DND-41 (cell line): ENCODE results near the gene TMEM63C.

Source experiments
- ATAC-seq: fragments of 200-7000 bp; cut with Tn5 transposase; 3 replicates; pipeline ENCODE4 v1.9.1; 2021; ENCODE audit warnings: low read depth; ENCODE audit not compliant: insufficient read depth
- DNase-seq: peaks from one replicate; pipeline ENCODE4 v3.0.0-alpha.2; 2020
- H2AFZ ChIP-seq: 2 replicates; pipeline ENCODE4 v1.6.0; 2012; ENCODE audit warnings: low read depth, low read length
- H3K27ac ChIP-seq: 2 replicates; pipeline ENCODE4 v1.5.1; 2012; ENCODE audit warnings: low read length, inconsistent platforms
- H3K27me3 ChIP-seq: fragments of 200-600 bp; sonication (generic); 2 replicates; pipeline ENCODE4 v1.6.0; 2012; ENCODE audit warnings: low read length, mild to moderate bottlenecking, inconsistent platforms; ENCODE audit not compliant: insufficient read depth, poor library complexity
- H3K36me3 ChIP-seq: 2 replicates; pipeline ENCODE4 v1.5.1; 2012; ENCODE audit warnings: low read length, inconsistent platforms; ENCODE audit not compliant: insufficient read depth
- H3K4me1 ChIP-seq: 2 replicates; pipeline ENCODE4 v1.5.1; 2012; ENCODE audit warnings: mild to moderate bottlenecking, low read length; ENCODE audit not compliant: insufficient read depth
- H3K4me2 ChIP-seq: 2 replicates; pipeline ENCODE4 v1.6.0; 2012; ENCODE audit warnings: mild to moderate bottlenecking, moderate library complexity, low read length, inconsistent platforms; ENCODE audit not compliant: insufficient read depth
- H3K4me3 ChIP-seq, 2 experiments: fragments of 200-600 bp in 1 of 2; shearing (Covaris generic) in 1 of 2; 2 replicates each; pipeline ENCODE4 v1.5.1; 2012 to 2016; ENCODE audit warnings: inconsistent platforms in 2 of 2, low read length in 2 of 2, mild to moderate bottlenecking in 2 of 2, low read depth in 1 of 2, moderate library complexity in 1 of 2
- H3K79me2 ChIP-seq: 2 replicates; pipeline ENCODE4 v1.6.0; 2012; ENCODE audit warnings: low read length, inconsistent platforms; ENCODE audit not compliant: insufficient read depth
- H3K9ac ChIP-seq: 2 replicates; pipeline ENCODE4 v1.6.0; 2012; ENCODE audit warnings: low read depth, mild to moderate bottlenecking, inconsistent platforms, low read length, moderate library complexity
- H3K9me3 ChIP-seq: 2 replicates; pipeline ENCODE4 v1.5.1; 2012; ENCODE audit warnings: low read length, moderate library complexity, mild to moderate bottlenecking, inconsistent platforms; ENCODE audit not compliant: insufficient read depth, severe bottlenecking
- H4K20me1 ChIP-seq: 2 replicates; pipeline ENCODE4 v1.6.0; 2012; ENCODE audit warnings: low read length; ENCODE audit not compliant: insufficient read depth
- EZH2 ChIP-seq: IDR thresholded peaks from 3 replicates; pipeline ENCODE4 v1.6.1; 2012; ENCODE audit warnings: borderline replicate concordance, low read depth, mild to moderate bottlenecking, moderate library complexity, low read length, inconsistent platforms; ENCODE audit not compliant: severe bottlenecking
- TF ChIP-seq, protein P1 (sequence below): IDR thresholded peaks from 2 replicates; pipeline ENCODE4 v1.5.1; 2012; ENCODE audit warnings: borderline replicate concordance, low read length, moderate library complexity, mild to moderate bottlenecking; ENCODE audit not compliant: poor library complexity, severe bottlenecking; ENCODE audit errors: extremely low read depth

The TMEM63C gene

DNA sequence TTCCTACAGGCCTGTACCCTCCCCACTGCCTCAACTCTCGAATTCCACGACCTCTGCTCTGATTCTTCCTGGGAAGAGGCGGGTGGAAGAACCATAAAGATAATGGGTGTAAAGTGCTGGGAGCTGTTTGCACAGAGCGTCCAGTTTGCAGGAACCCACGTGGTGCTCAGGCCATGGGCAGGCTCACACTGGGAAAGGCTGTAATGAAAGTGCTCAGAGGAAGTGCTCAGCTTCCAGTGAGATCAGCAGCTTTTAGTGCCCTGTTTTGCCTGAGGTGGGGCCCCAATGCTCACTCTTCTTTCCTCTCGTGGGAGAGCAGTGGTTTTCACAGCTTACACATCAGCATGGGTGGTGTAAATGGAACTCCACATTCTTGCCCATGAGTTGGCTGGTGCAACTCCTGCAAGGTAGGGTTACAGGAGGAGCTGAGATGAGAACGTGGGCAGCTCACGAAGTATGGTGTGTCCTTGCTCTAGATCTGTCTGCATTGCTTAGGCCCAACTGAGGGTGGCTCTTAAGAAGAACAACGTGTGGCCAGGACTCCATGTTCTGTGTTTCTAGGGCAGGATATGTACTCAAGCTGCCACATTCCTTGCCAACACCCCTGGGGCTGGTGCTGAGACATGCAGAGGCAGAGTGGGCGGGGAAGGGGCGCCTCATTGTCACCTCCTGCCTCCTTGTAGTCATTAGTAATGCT lies 2.9 kb downstream of the TMEM63C start:
- Histone ChIP-seq H3K9ac (no peak overlapping the region), H3K9me3 (no peaks in the 10 kb centered on the region), H4K20me1 (no peaks in the 10 kb centered on the region), H3K27ac (no peak overlapping the region), H3K36me3 (no peaks in the 10 kb centered on the region), H3K4me2 (no peak overlapping the region), H3K27me3 (peaks cover 3% of the 10 kb centered on the region), H3K4me1 (no peaks in the 10 kb centered on the region), H2AFZ (no peak overlapping the region), H3K4me3 (no peak overlapping the region), H3K79me2 (no peaks in the 10 kb centered on the region)
- no peak for DNase-seq
- no peak for TF ChIP-seq EZH2
- TF ChIP-seq, protein P1, sequence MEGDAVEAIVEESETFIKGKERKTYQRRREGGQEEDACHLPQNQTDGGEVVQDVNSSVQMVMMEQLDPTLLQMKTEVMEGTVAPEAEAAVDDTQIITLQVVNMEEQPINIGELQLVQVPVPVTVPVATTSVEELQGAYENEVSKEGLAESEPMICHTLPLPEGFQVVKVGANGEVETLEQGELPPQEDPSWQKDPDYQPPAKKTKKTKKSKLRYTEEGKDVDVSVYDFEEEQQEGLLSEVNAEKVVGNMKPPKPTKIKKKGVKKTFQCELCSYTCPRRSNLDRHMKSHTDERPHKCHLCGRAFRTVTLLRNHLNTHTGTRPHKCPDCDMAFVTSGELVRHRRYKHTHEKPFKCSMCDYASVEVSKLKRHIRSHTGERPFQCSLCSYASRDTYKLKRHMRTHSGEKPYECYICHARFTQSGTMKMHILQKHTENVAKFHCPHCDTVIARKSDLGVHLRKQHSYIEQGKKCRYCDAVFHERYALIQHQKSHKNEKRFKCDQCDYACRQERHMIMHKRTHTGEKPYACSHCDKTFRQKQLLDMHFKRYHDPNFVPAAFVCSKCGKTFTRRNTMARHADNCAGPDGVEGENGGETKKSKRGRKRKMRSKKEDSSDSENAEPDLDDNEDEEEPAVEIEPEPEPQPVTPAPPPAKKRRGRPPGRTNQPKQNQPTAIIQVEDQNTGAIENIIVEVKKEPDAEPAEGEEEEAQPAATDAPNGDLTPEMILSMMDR, result no peak
- no peak for ATAC-seq

DNA sequence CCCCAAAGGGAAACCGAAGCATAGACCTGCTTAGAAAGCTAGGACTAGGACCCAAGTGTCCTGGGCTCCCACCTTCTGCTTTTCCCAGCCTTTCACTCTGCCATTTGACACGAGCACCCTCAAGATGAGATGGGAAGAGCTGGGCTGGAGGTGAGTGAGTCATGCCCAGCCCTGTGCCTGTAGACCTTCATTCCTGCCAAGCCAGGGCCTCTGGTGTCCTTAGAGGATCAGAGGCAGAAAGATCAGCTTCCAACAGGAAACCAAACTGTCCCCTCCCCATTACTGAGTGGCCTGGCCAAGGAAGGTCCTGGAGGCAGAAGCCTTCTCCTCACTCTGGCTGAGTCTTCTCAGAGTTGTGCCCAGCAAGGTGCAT lies 3.5 kb downstream of the TMEM63C start:
- H3K9ac ChIP-seq, result no peak overlapping the region
- H4K20me1 ChIP-seq, result no peaks in the 10 kb centered on the region
- TF ChIP-seq EZH2, result no peak
- TF ChIP-seq, protein P1, result no peak
- no peak overlapping the region for H3K4me3 ChIP-seq
- no peak overlapping the region for H3K4me2 ChIP-seq
- no peak overlapping the region for H3K27ac ChIP-seq
- ATAC-seq, result no peak
- no peaks in the 10 kb centered on the region for H3K9me3 ChIP-seq
- H3K36me3 ChIP-seq, result no peaks in the 10 kb centered on the region
- H3K4me1 ChIP-seq, result no peaks in the 10 kb centered on the region
- no peaks in the 10 kb centered on the region for H3K79me2 ChIP-seq
- no peak for DNase-seq
- H3K27me3 ChIP-seq, result peaks cover 3% of the 10 kb centered on the region
- H2AFZ ChIP-seq, result no peak overlapping the region

DNA sequence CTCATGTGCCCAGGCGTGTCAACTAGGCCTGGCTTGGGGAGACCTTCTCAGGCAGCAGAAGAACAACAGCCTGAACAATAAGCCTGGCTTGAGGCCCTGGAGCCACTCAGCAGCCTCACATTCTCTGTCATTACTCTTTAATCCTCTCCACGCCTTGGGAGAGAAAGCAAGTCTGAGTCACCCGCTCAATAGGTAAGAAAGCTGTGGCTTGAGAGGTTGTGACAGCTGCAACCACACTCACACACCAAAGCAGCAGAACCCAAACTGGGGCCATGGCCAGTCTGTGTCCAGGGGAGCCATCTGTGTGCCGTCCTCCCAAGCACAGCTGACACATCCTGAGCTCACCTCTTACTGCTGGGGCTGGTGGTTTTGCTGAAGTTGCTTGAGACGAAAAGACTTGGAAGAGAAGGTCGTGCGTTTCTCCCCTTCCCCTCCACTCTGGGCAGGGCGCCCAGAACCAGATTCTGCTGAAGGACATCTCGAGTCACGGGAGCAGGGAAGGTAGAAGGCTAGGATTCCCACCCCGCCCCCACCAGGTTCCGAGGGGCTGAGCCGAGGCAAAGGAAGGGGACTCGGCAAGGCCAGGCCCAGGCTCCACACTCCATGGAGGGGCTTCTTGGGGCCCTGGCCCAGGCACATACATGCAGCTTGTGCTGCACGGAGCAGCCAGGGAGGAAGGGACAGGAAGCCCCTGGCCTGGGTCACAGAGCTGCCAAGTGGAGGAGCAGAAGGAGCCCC lies 5.5 kb downstream of the TMEM63C start:
- peaks cover 3% of the 10 kb centered on the region for H3K27me3 ChIP-seq
- H3K4me3 ChIP-seq, result no peak overlapping the region
- H3K9me3 ChIP-seq, result no peaks in the 10 kb centered on the region
- ATAC-seq (no peak), DNase-seq (no peak)
- H3K4me1 ChIP-seq, result no peaks in the 10 kb centered on the region
- no peak overlapping the region for H2AFZ ChIP-seq
- TF ChIP-seq, protein P1, result no peak
- TF ChIP-seq EZH2, result no peak
- no peak overlapping the region for H3K9ac ChIP-seq
- no peaks in the 10 kb centered on the region for H4K20me1 ChIP-seq
- no peak overlapping the region for H3K4me2 ChIP-seq
- no peak overlapping the region for H3K27ac ChIP-seq
- no peaks in the 10 kb centered on the region for H3K36me3 ChIP-seq
- H3K79me2 ChIP-seq, result no peaks in the 10 kb centered on the region
